ENCODE measurements around the gene SLC10A3. TPM values are rescaled to one million over a fixed set of nuclear protein-coding genes. Genes with fewer than 3 reads are reported as not detected.

The SLC10A3 gene
- total and polyA plus RNA-seq, 2 donors (not counting 1 experiment from before 2014, with no cell fraction given), result 17.9 to 36.9 TPM

DNA sequence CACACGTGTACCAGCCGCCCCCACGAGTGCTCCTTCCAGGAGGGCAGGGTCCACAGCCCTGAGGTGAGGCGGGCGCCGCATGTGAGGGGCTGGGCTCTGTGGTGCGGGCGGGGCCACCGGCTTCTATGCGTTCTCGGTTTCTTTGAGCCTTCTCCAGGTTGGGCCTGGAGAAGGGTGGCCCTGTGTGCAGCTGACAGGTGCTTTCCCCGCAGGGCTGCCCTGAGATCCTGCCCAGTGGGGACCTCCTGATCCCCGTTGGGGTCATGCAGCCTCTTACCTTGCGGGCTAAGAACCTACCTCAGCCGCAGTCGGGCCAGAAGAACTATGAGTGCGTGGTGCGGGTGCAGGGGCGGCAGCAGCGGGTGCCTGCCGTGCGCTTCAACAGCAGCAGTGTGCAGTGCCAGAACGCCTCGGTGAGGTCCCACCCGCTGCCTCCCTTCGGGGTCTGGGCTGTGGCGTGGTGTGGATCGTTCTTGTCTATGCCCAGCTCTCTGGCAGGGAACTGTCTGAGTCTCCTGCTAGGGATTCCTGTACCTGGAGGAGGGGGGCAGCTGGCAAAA, 25.5 kb downstream of the SLC10A3 start:
- CTCF ChIA-PET, result no interaction called here
- no peak overlapping the region for H2AFZ ChIP-seq (ENCODE audit: insufficient read depth, low read depth, low read length, poor library complexity, severe bottlenecking)
- intact Hi-C loops (cut with micrococcal nuclease), result no loop called here
- whole genome bisulfite sequencing (ENCODE audit: insufficient coverage), result 98% methylated on average over 10 of the region's 28 CpGs
- Mint-ChIP-seq H3K27me3 (no peaks in the 10 kb centered on the region), H3K4me3 (no peak overlapping the region), H3K4me1 (peaks cover 6% of the 10 kb centered on the region), H3K27ac (no peak overlapping the region), H3K9me3 (ENCODE audit: insufficient read depth) (no peaks in the 10 kb centered on the region)
- H3K27ac ChIP-seq (ENCODE audit: low read length in 2 of 2), result no peak overlapping the region
- no peak overlapping the region for H3K4me3 ChIP-seq (ENCODE audit: control extremely low read depth in 1 of 5, extremely low read depth in 1 of 5, insufficient read depth in 1 of 5, low read depth in 2 of 5, low read length in 4 of 5)
- no peak for ATAC-seq (ENCODE audit: low read depth)
- no peak overlapping the region for H3K4me2 ChIP-seq (replicated peaks; ENCODE audit: low read depth, low read length, poor library complexity, severe bottlenecking)
- H3K9me3 ChIP-seq (ENCODE audit: control extremely low read depth in 1 of 3, control insufficient read depth in 2 of 3, insufficient read depth in 1 of 3, low read length in 2 of 3), result no peaks in the 10 kb centered on the region
- no peaks in the 10 kb centered on the region for H4K20me1 ChIP-seq (ENCODE audit: control insufficient read depth, insufficient read depth, low read length, poor library complexity, severe bottlenecking)
- POLR2A ChIA-PET, result no interaction called here
- no peak overlapping the region for H3K9ac ChIP-seq (ENCODE audit: low read length)
- peaks cover 0 to 1% of the 10 kb centered on the region in 2 donors for H3K4me1 ChIP-seq (ENCODE audit: control insufficient read depth in 2 of 2, insufficient read depth in 2 of 2, low read length in 2 of 2)
- DNase-seq, result no peak
- TF ChIP-seq EZH2 (IDR thresholded peaks at IDR 0.05; ENCODE audit: borderline replicate concordance, insufficient read depth, low read depth, low read length, poor library complexity, severe bottlenecking), result no peak
- TF ChIP-seq, protein P1, sequence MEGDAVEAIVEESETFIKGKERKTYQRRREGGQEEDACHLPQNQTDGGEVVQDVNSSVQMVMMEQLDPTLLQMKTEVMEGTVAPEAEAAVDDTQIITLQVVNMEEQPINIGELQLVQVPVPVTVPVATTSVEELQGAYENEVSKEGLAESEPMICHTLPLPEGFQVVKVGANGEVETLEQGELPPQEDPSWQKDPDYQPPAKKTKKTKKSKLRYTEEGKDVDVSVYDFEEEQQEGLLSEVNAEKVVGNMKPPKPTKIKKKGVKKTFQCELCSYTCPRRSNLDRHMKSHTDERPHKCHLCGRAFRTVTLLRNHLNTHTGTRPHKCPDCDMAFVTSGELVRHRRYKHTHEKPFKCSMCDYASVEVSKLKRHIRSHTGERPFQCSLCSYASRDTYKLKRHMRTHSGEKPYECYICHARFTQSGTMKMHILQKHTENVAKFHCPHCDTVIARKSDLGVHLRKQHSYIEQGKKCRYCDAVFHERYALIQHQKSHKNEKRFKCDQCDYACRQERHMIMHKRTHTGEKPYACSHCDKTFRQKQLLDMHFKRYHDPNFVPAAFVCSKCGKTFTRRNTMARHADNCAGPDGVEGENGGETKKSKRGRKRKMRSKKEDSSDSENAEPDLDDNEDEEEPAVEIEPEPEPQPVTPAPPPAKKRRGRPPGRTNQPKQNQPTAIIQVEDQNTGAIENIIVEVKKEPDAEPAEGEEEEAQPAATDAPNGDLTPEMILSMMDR (IDR thresholded peaks at IDR 0.05), result no peak
- no peaks in the 10 kb centered on the region for H3K27me3 ChIP-seq (replicated peaks in 1 of 4; ENCODE audit: control extremely low read depth in 1 of 4, control insufficient read depth in 3 of 4, insufficient read depth in 4 of 4, low read length in 3 of 4)
- H3K36me3 ChIP-seq (replicated peaks in 1 of 2; ENCODE audit: control extremely low read depth in 1 of 2, control insufficient read depth in 1 of 2, extremely low read depth in 1 of 2, insufficient read depth in 2 of 2, low read length in 1 of 2), result peaks cover 0 to 31% of the 10 kb centered on the region in 2 experiments
- H3K79me2 ChIP-seq (ENCODE audit: control insufficient read depth, insufficient read depth, low read length), result peaks cover 11% of the 10 kb centered on the region

DNA sequence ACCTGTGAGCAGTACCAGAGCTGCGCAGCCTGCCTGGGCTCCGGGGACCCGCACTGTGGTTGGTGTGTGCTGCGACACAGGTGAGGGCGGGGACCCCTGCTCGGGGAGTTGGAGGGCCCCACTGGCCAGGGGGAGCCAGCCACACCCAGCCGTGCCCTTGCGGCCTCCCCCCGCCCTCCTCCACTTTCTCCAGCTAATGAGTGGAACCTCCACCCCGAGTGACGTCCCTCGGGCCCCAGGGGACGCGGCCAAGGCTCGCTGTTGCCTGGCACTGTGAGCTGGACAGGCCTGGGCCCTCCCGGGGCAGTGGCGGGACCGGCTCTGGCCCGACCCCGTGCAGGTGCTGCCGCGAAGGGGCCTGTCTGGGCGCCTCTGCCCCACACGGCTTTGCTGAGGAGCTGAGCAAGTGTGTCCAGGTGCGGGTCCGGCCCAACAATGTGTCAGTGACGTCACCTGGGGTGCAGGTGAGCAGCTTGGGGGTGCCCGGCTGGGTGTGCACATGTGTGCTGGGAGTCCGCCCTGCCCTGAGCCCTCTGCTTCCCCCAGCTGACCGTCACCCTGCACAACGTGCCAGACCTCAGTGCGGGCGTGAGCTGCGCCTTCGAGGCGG, 26.7 kb downstream of the SLC10A3 start:
- WGBS (ENCODE audit: insufficient coverage), result 94% methylated on average over 17 of the region's 36 CpGs
- intact Hi-C loops (cut with micrococcal nuclease), result no loop called here
- DNase-seq (no peak), ATAC-seq (ENCODE audit: low read depth) (no peak)
- Mint-ChIP-seq H3K9me3 (ENCODE audit: insufficient read depth) (no peaks in the 10 kb centered on the region), H3K27ac (no peak overlapping the region), H3K27me3 (no peaks in the 10 kb centered on the region), H3K4me3 (no peak overlapping the region), H3K4me1 (peaks cover 11% of the 10 kb centered on the region)
- Histone ChIP-seq H4K20me1 (ENCODE audit: control insufficient read depth, insufficient read depth, low read length, poor library complexity, severe bottlenecking) (no peaks in the 10 kb centered on the region), H3K4me3 (ENCODE audit: control extremely low read depth in 1 of 5, extremely low read depth in 1 of 5, insufficient read depth in 1 of 5, low read depth in 2 of 5, low read length in 4 of 5) (no peak overlapping the region), H3K9ac (ENCODE audit: low read length) (no peak overlapping the region), H3K4me1 (ENCODE audit: control insufficient read depth in 2 of 2, insufficient read depth in 2 of 2, low read length in 2 of 2) (peaks cover 6 to 11% of the 10 kb centered on the region in 2 donors), H2AFZ (ENCODE audit: insufficient read depth, low read depth, low read length, poor library complexity, severe bottlenecking) (no peak overlapping the region), H3K4me2 (replicated peaks; ENCODE audit: low read depth, low read length, poor library complexity, severe bottlenecking) (no peak overlapping the region), H3K27me3 (replicated peaks in 1 of 4; ENCODE audit: control extremely low read depth in 1 of 4, control insufficient read depth in 3 of 4, insufficient read depth in 4 of 4, low read length in 3 of 4) (no peaks in the 10 kb centered on the region), H3K27ac (ENCODE audit: low read length in 2 of 2) (no peak overlapping the region), H3K79me2 (ENCODE audit: control insufficient read depth, insufficient read depth, low read length) (peaks cover 18% of the 10 kb centered on the region), H3K9me3 (ENCODE audit: control extremely low read depth in 1 of 3, control insufficient read depth in 2 of 3, insufficient read depth in 1 of 3, low read length in 2 of 3) (no peaks in the 10 kb centered on the region), H3K36me3 (replicated peaks in 1 of 2; ENCODE audit: control extremely low read depth in 1 of 2, control insufficient read depth in 1 of 2, extremely low read depth in 1 of 2, insufficient read depth in 2 of 2, low read length in 1 of 2) (peaks cover 0 to 22% of the 10 kb centered on the region in 2 experiments)
- TF ChIP-seq, protein P1 (IDR thresholded peaks at IDR 0.05), result no peak
- TF ChIP-seq EZH2 (IDR thresholded peaks at IDR 0.05; ENCODE audit: borderline replicate concordance, insufficient read depth, low read depth, low read length, poor library complexity, severe bottlenecking), result no peak
- ChIA-PET POLR2A (interaction anchor here (0.7 kb wide), 1 partner anchor 52 kb away, joined by 6 read pairs; no protein-coding TSS in a partner anchor), CTCF (no interaction called here)

Data from B cell (primary cell).